ENCODE results near the gene MAP10.

The MAP10 gene

DNA sequence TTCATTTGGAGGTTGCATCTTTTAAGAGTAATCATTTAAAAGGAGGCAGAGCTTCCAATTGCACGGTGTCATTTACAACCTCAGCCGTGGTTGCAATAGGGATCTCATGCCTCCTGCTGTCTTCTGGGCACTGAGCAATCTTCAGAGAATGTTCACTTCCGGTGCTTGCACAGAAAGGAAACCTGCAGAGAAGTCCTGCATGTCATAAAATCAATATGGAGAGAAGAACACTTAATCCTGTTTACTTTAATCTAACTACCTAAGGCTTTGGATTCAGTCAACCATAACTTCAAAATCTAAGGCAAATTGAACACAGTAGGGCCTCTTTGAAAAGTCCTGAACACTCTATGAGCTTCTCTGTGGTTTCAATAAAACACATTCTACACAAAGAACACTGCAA is 11.3 kb upstream of the MAP10 start (continued):
- TF ChIP-seq ZNF76 (tag by site-specific recombination; IDR thresholded peaks at IDR 0.05; ENCODE audit: borderline replicate concordance, low read depth) (no peak), ZNF433 (tag by site-specific recombination; IDR thresholded peaks at IDR 0.05; ENCODE audit: low read depth) (no peak), ZNF169 (tag by site-specific recombination; IDR thresholded peaks at IDR 0.05) (no peak), ZNF658 (tag by site-specific recombination; IDR thresholded peaks at IDR 0.05) (no peak), ZNF610 (tag by site-specific recombination; IDR thresholded peaks at IDR 0.05; ENCODE audit: borderline replicate concordance) (peak; percentile 90), SP2 (tag by site-specific recombination; IDR thresholded peaks at IDR 0.05) (no peak), ZNF660 (tag by site-specific recombination; IDR thresholded peaks at IDR 0.05) (peak; percentile 82; the same call in 1 of the 2 replicates), ZNF23 (tag by site-specific recombination; IDR thresholded peaks at IDR 0.05; ENCODE audit: borderline replicate concordance) (no peak), TRIM28 (IDR thresholded peaks at IDR 0.05; ENCODE audit: borderline replicate concordance, low read length) (peak; percentile 99), ZEB2 (tag by site-specific recombination; IDR thresholded peaks at IDR 0.05) (no peak)
- TF ChIP-seq, protein P1, sequence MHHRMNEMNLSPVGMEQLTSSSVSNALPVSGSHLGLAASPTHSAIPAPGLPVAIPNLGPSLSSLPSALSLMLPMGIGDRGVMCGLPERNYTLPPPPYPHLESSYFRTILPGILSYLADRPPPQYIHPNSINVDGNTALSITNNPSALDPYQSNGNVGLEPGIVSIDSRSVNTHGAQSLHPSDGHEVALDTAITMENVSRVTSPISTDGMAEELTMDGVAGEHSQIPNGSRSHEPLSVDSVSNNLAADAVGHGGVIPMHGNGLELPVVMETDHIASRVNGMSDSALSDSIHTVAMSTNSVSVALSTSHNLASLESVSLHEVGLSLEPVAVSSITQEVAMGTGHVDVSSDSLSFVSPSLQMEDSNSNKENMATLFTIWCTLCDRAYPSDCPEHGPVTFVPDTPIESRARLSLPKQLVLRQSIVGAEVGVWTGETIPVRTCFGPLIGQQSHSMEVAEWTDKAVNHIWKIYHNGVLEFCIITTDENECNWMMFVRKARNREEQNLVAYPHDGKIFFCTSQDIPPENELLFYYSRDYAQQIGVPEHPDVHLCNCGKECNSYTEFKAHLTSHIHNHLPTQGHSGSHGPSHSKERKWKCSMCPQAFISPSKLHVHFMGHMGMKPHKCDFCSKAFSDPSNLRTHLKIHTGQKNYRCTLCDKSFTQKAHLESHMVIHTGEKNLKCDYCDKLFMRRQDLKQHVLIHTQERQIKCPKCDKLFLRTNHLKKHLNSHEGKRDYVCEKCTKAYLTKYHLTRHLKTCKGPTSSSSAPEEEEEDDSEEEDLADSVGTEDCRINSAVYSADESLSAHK (tag by site-specific recombination; IDR thresholded peaks at IDR 0.05), result no peak; the same call in none of the 2 replicates
- TF ChIP-seq, protein P2, sequence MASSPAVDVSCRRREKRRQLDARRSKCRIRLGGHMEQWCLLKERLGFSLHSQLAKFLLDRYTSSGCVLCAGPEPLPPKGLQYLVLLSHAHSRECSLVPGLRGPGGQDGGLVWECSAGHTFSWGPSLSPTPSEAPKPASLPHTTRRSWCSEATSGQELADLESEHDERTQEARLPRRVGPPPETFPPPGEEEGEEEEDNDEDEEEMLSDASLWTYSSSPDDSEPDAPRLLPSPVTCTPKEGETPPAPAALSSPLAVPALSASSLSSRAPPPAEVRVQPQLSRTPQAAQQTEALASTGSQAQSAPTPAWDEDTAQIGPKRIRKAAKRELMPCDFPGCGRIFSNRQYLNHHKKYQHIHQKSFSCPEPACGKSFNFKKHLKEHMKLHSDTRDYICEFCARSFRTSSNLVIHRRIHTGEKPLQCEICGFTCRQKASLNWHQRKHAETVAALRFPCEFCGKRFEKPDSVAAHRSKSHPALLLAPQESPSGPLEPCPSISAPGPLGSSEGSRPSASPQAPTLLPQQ (tag by site-specific recombination; IDR thresholded peaks at IDR 0.05), result no peak
- TF ChIP-seq, protein P3, sequence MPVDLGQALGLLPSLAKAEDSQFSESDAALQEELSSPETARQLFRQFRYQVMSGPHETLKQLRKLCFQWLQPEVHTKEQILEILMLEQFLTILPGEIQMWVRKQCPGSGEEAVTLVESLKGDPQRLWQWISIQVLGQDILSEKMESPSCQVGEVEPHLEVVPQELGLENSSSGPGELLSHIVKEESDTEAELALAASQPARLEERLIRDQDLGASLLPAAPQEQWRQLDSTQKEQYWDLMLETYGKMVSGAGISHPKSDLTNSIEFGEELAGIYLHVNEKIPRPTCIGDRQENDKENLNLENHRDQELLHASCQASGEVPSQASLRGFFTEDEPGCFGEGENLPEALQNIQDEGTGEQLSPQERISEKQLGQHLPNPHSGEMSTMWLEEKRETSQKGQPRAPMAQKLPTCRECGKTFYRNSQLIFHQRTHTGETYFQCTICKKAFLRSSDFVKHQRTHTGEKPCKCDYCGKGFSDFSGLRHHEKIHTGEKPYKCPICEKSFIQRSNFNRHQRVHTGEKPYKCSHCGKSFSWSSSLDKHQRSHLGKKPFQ (tag by site-specific recombination; IDR thresholded peaks at IDR 0.05), result peak; percentile 92

DNA sequence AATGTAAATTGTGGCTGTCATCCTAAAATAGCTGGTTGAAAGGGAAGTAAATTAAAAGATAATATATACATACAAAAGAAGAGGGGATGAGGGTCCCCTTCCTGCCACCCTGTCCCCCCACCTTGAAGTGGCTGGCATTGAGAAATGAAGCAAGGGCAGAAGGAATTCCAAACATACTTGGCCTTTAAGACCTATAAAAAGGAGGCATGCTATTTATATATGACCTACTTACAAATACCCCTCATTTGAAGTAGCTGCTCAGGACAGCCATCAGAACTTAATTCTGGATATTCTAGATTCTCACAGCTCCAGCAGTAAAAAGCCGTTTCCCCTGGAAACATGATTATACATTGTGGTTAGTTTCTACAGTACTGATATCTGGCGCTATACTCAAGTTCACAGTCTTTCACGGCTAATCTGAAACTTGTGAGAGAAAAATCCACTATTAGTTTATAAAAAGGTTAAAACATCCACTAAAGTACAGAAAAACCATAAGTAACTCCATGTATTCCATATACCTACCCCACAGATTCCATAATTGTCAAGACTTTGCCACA is 9.6 kb upstream of the MAP10 start:
- Histone ChIP-seq H3K4me1 (ENCODE audit: control insufficient read depth, insufficient read depth, low read length) (peaks cover 18% of the 10 kb centered on the region), H3K4me3 (ENCODE audit: low read depth, low read length) (no peak overlapping the region), H3K9me3 (ENCODE audit: control insufficient read depth, insufficient read depth, low read depth, low read length) (no peaks in the 10 kb centered on the region), H3K27ac (ENCODE audit: extremely low read depth, low read depth, low read length) (no peak overlapping the region), H3K36me3 (ENCODE audit: control insufficient read depth in 2 of 2, insufficient read depth in 1 of 2, low read length in 2 of 2) (no peaks in the 10 kb centered on the region)
- ChIA-PET POLR2A (interaction anchor here (0.6 kb wide), 1 partner anchor 138 kb away, joined by 3 read pairs; no protein-coding TSS in a partner anchor), CTCF (interaction anchor here (0.6 to 0.9 kb wide), 3 partner anchors 74 to 1070 kb away, joined by 3 to 4 read pairs (median 3); no protein-coding TSS in a partner anchor)
- TF ChIP-seq ZNF621 (tag by site-specific recombination; IDR thresholded peaks at IDR 0.05) (no peak), KLF1 (tag by site-specific recombination; IDR thresholded peaks at IDR 0.05) (no peak)
- TF ChIP-seq, protein P4, sequence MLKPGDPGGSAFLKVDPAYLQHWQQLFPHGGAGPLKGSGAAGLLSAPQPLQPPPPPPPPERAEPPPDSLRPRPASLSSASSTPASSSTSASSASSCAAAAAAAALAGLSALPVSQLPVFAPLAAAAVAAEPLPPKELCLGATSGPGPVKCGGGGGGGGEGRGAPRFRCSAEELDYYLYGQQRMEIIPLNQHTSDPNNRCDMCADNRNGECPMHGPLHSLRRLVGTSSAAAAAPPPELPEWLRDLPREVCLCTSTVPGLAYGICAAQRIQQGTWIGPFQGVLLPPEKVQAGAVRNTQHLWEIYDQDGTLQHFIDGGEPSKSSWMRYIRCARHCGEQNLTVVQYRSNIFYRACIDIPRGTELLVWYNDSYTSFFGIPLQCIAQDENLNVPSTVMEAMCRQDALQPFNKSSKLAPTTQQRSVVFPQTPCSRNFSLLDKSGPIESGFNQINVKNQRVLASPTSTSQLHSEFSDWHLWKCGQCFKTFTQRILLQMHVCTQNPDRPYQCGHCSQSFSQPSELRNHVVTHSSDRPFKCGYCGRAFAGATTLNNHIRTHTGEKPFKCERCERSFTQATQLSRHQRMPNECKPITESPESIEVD (tag by site-specific recombination; IDR thresholded peaks at IDR 0.05), result peak; percentile 60
